GM03348 (cell line): ENCODE results near the gene SPDYE1.

Source experiments
- DNase-seq: peaks from one replicate; pipeline ENCODE4 v3.0.0; 2012; ENCODE audit warnings: low spot score

The SPDYE1 gene

GRCh38 chr7:44044315-44045225, 46.9 kb downstream of the SPDYE1 start, which contains the start of gene DBNL:
DBNL (plus strand) TSS chr7:44044702; CDS start chr7:44044738, 36 bp downstream.
- DNase-seq, result peak; percentile 96

DNA sequence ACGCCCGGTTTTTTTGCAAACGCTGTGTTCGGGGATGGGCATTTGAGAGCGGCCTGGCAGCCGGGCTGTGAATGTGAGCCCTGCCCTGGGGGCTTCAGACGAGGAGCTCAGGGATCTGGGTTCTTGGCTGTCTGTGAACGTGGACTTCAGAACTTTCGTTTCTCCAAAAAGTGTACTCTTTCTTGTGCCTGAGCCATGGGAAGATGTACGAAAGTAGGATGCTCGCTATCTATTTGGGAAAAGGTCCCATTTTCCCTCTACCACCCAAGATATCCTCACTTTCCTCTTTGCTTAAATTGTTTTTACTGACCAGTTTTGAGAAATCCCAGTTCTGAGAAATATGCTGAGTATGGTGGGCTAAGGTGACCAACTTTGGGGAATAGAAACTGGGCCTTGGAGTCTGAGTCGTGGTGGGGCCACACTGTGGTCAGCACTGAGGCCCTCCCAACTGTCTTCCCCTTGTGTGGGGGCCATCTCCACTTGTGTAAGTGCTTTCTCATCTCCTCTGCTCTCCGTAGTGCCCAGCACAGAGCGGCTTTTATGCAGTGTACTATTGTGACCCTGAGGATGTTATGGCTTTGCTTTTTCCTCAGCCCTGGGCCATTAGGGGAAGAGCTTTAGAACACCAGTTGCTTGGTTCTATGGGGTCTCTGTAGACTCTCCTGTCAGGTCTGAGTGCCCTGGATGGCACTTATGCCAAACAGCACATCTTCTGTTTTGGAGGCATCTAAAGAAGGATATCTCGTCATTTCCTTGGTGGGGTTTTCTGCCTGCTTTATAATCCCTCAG, 47.7 kb downstream of the SPDYE1 start:
- no peak for DNase-seq

DNA sequence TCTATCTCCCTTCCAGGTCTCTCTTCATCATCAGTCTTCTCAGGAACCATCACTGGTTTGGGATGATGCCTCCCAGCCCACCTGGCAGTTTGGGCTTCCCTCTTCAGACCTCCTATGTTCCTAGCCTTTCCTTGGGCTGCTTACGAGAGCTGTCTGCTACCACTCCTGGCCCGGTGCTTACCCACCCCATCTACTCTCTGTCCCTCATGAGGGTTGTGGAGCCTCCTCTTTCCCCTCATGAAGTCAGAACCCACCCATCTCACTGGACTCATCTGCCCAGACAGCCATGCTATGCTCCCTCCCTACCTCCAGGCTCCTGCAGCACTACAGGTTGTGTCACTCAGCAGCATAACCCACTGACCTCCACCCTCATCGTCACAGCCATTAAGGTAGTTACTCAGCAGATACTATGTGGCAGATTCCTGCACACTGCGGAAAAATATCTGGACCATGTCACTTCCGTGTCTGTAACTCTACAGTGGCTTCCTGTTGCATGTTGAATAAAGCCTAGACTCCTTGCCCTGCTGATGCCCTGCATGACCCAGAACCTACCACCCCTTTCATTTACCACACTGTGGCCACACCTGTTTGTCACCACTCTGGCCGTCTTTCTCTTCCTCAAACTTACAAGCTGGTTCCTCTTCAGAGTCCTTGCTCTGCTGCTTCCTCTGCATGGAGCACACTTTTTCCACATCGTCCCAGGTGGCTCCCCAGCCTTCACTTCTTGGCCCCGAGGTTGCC, 48.8 kb downstream of the SPDYE1 start:
- DNase-seq, result no peak

DNA sequence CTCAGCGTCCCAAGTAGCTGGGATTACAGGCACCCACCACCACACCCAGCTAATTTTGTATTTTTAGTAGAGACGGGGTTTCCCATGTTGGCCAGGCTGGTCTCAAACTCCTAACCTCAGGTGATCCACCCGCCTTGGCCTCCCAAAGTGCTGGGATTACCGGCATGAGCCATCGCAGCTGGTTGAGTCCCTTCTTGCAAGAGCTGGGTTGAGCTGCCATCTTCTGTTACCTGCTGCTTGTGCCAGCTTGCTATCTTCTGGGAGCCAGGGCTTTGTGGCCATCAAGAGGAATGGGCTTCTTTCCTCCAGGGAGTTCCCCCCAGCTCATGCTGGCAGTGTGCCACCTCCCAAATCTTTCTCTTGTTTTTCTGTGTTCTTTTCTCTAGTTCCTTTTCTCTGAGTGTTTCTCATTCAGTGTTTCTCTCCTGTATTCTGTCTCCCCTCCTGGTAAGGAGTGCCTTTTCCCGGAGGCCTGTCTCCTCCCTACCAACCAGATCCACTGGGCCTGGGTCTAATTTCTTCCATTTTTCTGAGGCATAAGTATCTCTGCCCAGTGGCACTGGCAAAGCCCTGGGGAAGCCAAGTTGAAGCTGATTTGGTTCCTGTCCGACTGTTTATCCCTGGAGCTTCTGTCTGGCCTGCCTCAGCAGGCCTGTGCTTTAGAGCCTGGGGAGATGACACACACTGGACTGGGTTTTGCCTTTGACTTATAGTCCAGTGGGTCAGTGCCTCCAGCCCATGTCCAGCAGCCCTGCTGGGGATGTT, 50.5 kb downstream of the SPDYE1 start:
- DNase-seq, result no peak

GRCh38 chr7:44050121-44050914, 52.6 kb downstream of the SPDYE1 start:
- no peak for DNase-seq

DNA sequence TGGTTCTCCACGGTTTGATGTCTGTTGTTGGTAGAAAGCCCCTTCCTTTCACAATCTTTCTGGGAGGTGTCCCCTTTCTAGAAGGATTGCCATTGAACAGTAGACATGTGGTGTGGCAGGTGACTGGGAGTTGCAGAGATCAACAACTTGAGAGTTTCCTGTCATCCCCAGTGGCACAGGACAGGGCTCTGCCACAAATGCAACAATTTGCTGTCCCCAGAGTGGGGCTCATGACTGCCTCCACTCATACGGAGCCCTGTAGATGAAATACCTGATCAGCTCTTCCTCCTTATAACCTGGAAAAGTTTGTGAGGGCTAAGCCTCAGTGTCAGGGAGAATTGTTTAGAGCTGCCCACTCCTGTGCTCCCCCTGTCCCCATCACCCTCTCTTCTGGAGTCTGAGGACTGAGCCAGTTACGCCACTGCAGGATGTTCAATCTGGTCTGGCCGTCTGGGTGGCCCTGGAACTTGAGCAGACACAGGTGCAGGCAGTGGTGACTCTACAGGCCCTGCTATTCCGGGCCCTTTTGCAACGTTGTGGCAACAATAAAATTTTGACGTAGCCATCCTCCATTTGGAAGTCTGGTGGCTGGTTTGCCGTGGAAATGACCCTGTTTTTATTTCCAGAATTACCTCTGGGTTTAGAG, 53.3 kb downstream of the SPDYE1 start:
- no peak for DNase-seq

DNA sequence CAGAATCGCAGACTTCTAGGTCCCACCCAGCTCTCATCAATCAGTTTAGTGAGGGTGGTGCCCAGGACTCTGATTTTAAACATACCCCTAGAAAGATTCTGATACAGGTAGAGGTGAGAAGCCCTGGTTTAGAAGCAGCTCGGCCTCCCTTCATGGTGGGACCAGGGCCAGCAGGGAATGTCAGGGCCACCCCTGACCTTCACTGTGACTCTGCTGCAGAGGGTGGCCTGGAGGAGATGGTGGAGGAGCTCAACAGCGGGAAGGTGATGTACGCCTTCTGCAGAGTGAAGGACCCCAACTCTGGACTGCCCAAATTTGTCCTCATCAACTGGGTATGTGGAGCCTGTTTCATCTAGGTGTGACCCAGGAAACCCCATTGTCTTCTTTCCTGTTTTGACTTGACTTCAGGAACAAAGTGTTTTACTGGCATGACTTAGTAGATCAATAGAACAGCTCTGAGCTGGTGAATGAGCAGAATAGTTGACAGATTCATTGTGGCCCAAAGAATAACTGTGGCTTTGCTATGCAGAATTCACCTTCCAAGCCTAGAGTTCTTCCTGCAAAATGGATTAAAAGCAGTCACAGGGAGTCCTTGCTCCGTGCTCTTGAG, 54.0 kb downstream of the SPDYE1 start:
- no peak for DNase-seq

- DNase-seq, result no peak
These were observed 55.2 kb downstream of the SPDYE1 start for GRCh38 chr7:44052771-44053365.

DNA sequence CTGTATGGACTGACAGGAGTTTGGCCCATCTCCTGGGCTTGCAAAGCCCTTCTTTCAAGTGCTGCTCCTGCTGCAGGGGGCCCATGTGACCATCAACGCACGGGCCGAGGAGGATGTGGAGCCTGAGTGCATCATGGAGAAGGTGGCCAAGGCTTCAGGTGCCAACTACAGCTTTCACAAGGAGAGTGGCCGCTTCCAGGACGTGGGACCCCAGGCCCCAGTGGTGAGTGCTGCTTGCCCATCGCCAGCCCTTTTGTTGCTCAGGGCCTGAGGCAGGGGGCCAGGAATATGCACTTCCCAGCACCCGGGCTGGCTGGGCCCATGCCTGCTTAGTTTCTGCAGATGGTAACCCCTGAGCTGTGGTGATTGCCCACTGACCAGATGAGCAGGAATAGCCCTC, 59.0 kb downstream of the SPDYE1 start:
- no peak for DNase-seq

GRCh38 chr7:44057181-44057848, 59.6 kb downstream of the SPDYE1 start:
- DNase-seq, result no peak

GRCh38 chr7:44057849-44058758, 60.4 kb downstream of the SPDYE1 start:
- no peak for DNase-seq

DNA sequence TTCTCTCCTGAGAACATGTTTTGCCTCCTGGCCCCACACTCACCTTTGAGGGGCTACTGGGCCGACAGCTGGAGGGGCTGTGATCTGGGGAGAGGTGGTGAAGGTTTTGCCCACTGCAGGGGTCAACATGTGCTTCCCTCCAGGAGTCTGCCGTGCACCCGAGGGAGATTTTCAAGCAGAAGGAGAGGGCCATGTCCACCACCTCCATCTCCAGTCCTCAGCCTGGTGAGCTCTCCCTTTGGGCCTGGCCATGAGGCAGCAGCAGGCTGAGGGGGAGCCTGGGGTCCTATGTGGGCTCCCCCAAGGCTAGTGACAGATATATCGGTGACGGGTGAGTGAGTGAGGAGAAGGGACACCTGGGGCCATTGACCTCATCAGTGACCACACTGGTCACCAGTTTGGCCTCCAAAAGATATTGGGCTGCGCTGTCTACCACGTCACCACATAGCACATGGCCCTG, 61.1 kb downstream of the SPDYE1 start:
- no peak for DNase-seq

DNA sequence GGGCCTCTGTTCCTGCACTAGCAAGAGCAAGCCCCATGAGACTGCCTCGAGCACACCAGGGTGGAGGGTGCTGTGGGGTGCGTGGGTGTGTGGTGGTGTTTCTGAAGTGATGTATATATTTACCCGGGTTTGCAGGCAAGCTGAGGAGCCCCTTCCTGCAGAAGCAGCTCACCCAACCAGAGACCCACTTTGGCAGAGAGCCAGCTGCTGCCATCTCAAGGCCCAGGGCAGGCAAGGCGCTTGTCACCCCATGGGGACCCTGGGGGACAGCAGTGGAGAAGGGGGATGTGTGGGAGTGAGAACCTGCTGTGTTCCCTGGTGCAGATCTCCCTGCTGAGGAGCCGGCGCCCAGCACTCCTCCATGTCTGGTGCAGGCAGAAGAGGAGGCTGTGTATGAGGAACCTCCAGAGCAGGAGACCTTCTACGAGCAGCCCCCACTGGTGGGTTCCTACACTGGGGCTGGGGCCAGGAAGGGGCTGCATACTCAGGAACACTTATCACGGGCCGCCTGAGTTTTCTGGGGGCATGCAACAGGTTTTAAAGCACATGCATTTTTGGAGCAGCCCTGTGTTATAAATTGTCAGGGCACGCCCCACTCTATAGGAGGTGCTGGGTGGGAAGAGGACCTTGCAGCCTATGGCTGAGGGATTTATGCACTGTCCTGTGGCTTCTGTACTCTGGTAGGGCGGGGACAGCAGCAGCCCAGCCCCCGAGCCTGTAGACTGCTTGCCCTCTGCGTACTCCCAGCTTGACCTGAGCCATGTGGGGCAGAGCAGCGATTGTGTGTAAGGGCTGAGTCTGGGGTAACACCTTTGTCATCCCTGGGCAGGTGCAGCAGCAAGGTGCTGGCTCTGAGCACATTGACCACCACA, 61.8 kb downstream of the SPDYE1 start:
- no peak for DNase-seq
